ENCODE data around the gene MB21D2. TPM values are rescaled to one million over a fixed set of nuclear protein-coding genes. Genes with fewer than 3 reads are reported as not detected.

MB21D2 gene
- total RNA-seq, 2 experiments from 2014 or later: 8.7 to 9.1 TPM

DNA sequence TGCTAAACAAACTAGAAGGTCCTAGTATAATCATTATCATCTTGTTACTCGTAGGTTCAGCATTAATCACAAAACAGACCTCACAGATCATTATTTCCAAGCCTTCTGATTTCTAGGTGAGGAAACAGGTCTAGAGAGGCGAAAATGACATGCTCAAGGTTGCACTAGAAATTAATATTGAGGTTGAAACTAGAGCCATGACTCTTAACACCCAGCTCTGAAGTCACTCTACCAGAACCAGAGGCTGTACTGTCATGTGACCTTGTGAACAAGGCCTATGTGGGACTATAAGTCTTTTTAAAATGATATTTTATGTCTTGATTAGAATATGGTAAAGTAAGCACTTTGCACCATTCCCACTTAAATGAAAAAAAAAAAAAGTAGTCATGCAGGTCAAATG is 166.5 kb downstream of the MB21D2 start:
- CTCF ChIA-PET: no interaction called here
- DNase-seq: no peak
- Mint-ChIP-seq H3K27me3 (peaks cover 10% of the 10 kb centered on the region), H3K27ac (no peak overlapping the region), H3K36me3 (no peaks in the 10 kb centered on the region), H3K4me3 (no peak overlapping the region), H3K4me1 (ENCODE audit: low read depth) (no peaks in the 10 kb centered on the region), H3K9me3 (no peaks in the 10 kb centered on the region)
- intact Hi-C loops (cut with micrococcal nuclease): no loop called here
- POLR2A ChIA-PET: no interaction called here

GRCh38 chr3:192750201-192750600 is 167.5 kb downstream of the MB21D2 start:
- intact Hi-C loops (cut with micrococcal nuclease): no loop called here
- Mint-ChIP-seq H3K27ac (no peak overlapping the region), H3K4me1 (ENCODE audit: low read depth) (no peaks in the 10 kb centered on the region), H3K27me3 (peaks cover 8% of the 10 kb centered on the region), H3K4me3 (no peak overlapping the region), H3K36me3 (no peaks in the 10 kb centered on the region), H3K9me3 (no peaks in the 10 kb centered on the region)
- ChIA-PET CTCF (no interaction called here), POLR2A (no interaction called here)
- no peak for DNase-seq

DNA sequence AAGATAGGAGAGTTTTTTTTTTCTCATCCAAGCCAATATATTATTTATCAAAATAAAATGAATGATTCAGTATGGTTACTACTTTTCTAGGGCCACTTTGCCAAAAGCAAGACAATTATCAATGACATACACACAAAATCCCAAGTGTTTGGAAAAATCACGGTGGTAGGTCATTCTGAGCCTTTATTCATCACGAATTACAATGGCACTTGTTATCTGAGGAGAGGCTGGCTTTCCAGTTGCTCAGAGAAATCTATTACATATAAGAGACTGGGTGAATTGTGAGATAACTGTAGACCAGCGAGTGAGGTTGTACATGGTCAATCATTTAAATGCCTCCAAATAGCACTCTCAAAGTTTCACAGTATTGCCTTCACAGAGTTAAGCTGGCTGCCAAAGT is 169.9 kb downstream of the MB21D2 start:
- H3K4me1 Mint-ChIP-seq (ENCODE audit: low read depth): no peaks in the 10 kb centered on the region
- no peak overlapping the region for H3K4me3 Mint-ChIP-seq
- peaks cover 7% of the 10 kb centered on the region for H3K27me3 Mint-ChIP-seq
- H3K9me3 Mint-ChIP-seq: no peaks in the 10 kb centered on the region
- ChIA-PET CTCF (no interaction called here), POLR2A (no interaction called here)
- intact Hi-C loops (cut with micrococcal nuclease): no loop called here
- H3K27ac Mint-ChIP-seq: no peak overlapping the region
- H3K36me3 Mint-ChIP-seq: no peaks in the 10 kb centered on the region
- no peak for DNase-seq

DNA sequence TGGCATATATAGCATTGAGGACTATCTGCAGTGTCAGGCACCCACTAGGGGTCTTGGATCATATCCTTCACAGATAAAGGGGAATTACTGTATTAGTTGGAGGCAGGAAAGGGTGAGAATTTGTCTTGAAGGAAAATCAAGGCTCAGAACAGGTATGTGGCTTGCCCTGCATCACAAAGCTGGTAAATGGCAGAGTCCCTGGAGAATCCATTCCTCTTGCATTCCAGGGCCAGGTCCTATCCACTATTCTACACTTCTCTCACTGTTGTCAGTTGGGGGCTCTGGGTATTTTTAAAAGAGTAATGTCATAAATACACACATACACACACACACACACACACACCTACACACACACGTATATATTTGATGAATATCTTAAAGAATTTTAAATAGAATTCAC is 170.5 kb downstream of the MB21D2 start:
- ChIA-PET POLR2A (no interaction called here), CTCF (no interaction called here)

More for the DNA sequence above, 170.5 kb downstream of the MB21D2 start:
- no peak for DNase-seq
- Mint-ChIP-seq H3K27ac (no peak overlapping the region), H3K36me3 (no peaks in the 10 kb centered on the region), H3K4me3 (no peak overlapping the region), H3K9me3 (no peaks in the 10 kb centered on the region), H3K4me1 (ENCODE audit: low read depth) (no peaks in the 10 kb centered on the region), H3K27me3 (peaks cover 7% of the 10 kb centered on the region)
- intact Hi-C loops (cut with micrococcal nuclease): no loop called here

Other genes starting within 250 kb of the MB21D2 start
- gene FGF12, start 190.3 kb downstream of the MB21D2 start, total RNA-seq: not detected

Data from activated CD4-positive, alpha-beta memory T cell treated with anti-CD3 and anti-CD28 coated beads for 36 hours (primary cell).